Measurements from ENCODE around the gene TMEM132E. TPM values are rescaled to one million over a fixed set of nuclear protein-coding genes. Genes with fewer than 3 reads are reported as not detected.

Gene TMEM132E
- total RNA-seq, 1 experiment from 2014 or later, result 0.42 TPM

- no peak overlapping the region for H3K9ac ChIP-seq (ENCODE audit: extremely low read depth, insufficient read length, low read length)
- no peak overlapping the region for H3K4me3 Mint-ChIP-seq
- no peak overlapping the region for H3K18ac ChIP-seq (ENCODE audit: insufficient read length, low read depth, low read length)
- H3K27ac Mint-ChIP-seq, result no peak overlapping the region
- H3K4me2 ChIP-seq (ENCODE audit: insufficient read depth, insufficient read length, low read length), result no peak overlapping the region
- H3K79me1 ChIP-seq (ENCODE audit: insufficient read depth, low read depth, low read length, poor library complexity, severe bottlenecking), result no peaks in the 10 kb centered on the region
- no CpG with 5 or more reads among the region's 11 CpGs for WGBS (ENCODE audit: extremely low coverage, insufficient read length, low lambda C conversion rate)
- no peak overlapping the region for H2BK5ac ChIP-seq (ENCODE audit: insufficient read length, low read length)
- H2BK20ac ChIP-seq (ENCODE audit: low read depth, low read length, poor library complexity, severe bottlenecking), result no peak overlapping the region
- H4K5ac ChIP-seq (ENCODE audit: insufficient read length, low read depth, low read length), result no peak overlapping the region
- H3K4ac ChIP-seq (ENCODE audit: low read depth, low read length), result no peak overlapping the region
- H3K27me3 ChIP-seq (ENCODE audit: insufficient read depth, low read length), result no peaks in the 10 kb centered on the region
- no peaks in the 10 kb centered on the region for H3K4me1 ChIP-seq (ENCODE audit: insufficient read depth, low read length)
- TF ChIP-seq CTCF (conservative IDR thresholded peaks at IDR 0.05), result no peak
- peaks cover 39% of the 10 kb centered on the region for H3K27me3 Mint-ChIP-seq (ENCODE audit: low read depth)
- H2AFZ ChIP-seq (ENCODE audit: low read length), result no peak overlapping the region
- H3K23ac ChIP-seq (ENCODE audit: insufficient read length, low read depth, low read length), result no peak overlapping the region
- H2BK120ac ChIP-seq (ENCODE audit: low read depth, low read length, poor library complexity, severe bottlenecking), result no peak overlapping the region
- no peaks in the 10 kb centered on the region for H3K9me3 ChIP-seq (ENCODE audit: control insufficient read depth, low read depth, low read length)
- H3K9me3 Mint-ChIP-seq, result no peaks in the 10 kb centered on the region
- no peak overlapping the region for H2AK5ac ChIP-seq (ENCODE audit: insufficient read length, low read length)
- DNase-seq, result no peak
- no peaks in the 10 kb centered on the region for H3K23me2 ChIP-seq (ENCODE audit: insufficient read length, low read depth, low read length, poor library complexity, severe bottlenecking)
- no peaks in the 10 kb centered on the region for H4K20me1 ChIP-seq (ENCODE audit: control insufficient read depth, insufficient read depth, insufficient read length)
- no peaks in the 10 kb centered on the region for H3K36me3 Mint-ChIP-seq (ENCODE audit: insufficient read depth in 1 of 3, low read depth in 3 of 3)
- no peaks in the 10 kb centered on the region for H3K79me2 ChIP-seq (ENCODE audit: insufficient read depth, low read length)
- H3K14ac ChIP-seq (ENCODE audit: insufficient read depth, low read length), result no peak overlapping the region
- no peak overlapping the region for H3T11ph ChIP-seq (ENCODE audit: low read length)
- H3K56ac ChIP-seq (ENCODE audit: insufficient read length, low read depth, low read length), result no peak overlapping the region
- peaks cover 4 to 12% of the 10 kb centered on the region in 2 experiments; a peak in 3 of 4 replicates for H3K4me1 Mint-ChIP-seq
- no peak overlapping the region for H2BK12ac ChIP-seq (ENCODE audit: insufficient read length, low read depth, low read length)
- no peak overlapping the region for H4K91ac ChIP-seq (ENCODE audit: insufficient read length, low read depth, low read length)
- no peak overlapping the region for H4K8ac ChIP-seq (replicated peaks; ENCODE audit: insufficient read length, low read depth, low read length)
- no peak overlapping the region for H3K27ac ChIP-seq (ENCODE audit: insufficient read length, low read depth, low read length)
- no peak overlapping the region for H2BK15ac ChIP-seq (ENCODE audit: low read depth, low read length)
These were observed 74.1 kb downstream of the TMEM132E start for GRCh38 chr17:34653511-34653910.
